TTC549 (cell line): ENCODE results near the gene GALNT17.

Experiments used
- FAIRE-seq: peaks from 2 replicates; lab custom pipeline; 2012; peaks lifted over from hg19 to GRCh38; lab: Jason Lieb, UNC

Gene GALNT17

GRCh38 chr7:71342202-71342601 is 210.3 kb downstream of the GALNT17 start:
- FAIRE-seq: no peak

DNA sequence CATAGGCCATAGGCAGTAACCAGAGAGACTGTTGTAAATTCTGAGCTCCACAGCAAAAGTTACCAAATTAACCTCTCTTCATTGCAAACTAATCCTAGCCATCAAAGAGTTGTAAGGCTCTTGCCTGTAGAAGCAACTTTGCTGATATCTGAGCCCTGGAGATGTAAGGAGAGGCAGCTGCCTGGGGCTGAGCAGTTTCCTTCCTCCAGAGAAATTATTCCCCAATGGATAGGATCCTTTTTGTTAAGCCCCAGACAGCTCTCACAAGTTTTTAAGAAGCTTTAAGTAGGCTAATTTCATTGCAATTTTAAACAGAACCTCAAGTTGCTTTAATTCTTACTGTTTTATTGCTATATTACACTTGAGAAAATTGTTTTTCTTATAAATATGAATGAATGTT is 211.1 kb downstream of the GALNT17 start:
- FAIRE-seq: no peak

DNA sequence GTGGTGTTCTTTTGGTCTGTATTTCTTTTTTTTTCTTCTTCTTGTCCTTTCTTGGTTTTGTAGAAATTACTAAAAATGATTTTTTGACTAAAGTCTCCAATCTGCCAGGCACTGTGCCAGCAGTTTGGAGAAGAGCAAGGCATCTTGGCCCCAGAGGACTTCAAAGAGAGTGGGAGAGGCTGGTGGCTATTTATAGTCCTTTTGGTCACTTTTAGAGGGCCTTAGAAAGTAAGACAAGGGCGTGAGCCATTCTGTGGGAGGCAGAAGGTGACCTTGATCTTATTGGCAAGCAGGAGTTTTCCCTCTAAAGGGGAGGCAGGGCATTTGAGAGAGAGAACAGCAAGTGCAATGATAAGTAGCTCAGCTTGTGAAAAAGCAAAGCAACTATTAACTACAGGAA is 211.9 kb downstream of the GALNT17 start:
- no peak for FAIRE-seq

- FAIRE-seq: no peak
Measured at GRCh38 chr7:71345117-71345884, 213.4 kb downstream of the GALNT17 start.

- FAIRE-seq: no peak
Measured at GRCh38 chr7:71348821-71349681, 217.1 kb downstream of the GALNT17 start.

GRCh38 chr7:71349682-71350481 is 217.9 kb downstream of the GALNT17 start:
- FAIRE-seq: no peak

DNA sequence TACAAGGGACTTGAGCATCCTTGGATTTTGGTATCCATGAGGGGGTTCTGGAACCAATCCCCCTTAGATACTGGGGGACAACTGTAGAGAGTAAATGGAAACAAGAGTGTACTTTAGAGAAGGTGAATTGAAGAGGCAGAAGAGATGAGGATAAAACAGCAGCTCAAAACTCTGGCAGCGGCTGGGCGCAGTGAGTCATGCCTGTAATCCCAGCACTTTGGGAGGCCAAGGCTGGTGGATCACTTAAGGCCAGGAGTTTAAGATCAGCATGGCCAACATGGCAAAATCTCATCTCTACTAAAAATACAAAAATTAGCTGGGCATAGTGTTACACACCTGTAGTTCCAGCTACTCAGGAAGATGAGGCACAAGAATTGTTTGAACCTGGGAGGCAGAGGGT is 218.7 kb downstream of the GALNT17 start:
- FAIRE-seq: no peak

DNA sequence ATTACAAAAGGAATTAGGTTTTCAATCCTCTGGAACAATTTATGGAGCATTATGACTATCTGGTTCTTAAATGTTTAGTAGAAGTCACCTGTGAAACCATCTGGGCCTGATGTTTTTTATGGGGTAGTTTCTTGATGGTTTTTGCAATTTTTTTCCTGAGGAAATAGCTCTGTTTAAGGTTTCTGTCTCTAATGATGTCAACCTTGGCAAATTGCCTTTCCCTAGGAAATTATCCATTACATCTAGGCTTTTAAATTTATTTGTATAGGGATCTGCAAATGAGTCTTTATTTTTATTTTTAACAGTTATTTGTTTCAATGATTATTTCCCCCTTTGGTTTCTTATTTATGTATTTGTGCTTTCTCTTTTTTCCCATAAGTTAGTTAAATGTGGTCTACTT is 222.8 kb downstream of the GALNT17 start:
- FAIRE-seq: no peak

DNA sequence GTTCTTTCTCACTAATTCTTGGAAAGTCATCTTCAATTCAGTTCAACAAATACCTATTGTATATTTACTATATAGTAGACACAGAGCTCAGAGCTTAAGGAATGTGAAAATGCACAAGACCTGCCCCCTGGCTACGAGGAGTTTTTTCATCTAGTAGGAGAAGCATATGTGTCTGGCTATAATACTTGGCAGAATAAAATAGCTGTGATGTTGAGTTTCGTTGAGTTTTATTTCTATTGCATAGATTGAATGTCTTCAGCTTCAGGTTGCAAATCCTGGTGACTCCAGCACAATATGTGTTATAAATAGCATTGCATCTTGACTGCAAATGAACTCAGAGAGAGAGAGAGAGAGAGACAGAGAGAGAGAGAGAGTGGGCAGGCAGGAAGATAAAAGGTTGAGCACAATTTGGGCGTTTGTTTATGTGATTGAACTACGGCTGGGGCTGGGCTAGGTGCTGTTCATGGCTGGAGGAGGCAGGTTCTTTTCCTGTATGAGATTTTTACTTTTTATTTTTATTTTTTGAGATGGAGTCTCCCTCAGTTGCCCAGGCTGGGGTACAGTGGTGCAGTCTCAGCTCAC is 229.6 kb downstream of the GALNT17 start:
- FAIRE-seq: no peak

DNA sequence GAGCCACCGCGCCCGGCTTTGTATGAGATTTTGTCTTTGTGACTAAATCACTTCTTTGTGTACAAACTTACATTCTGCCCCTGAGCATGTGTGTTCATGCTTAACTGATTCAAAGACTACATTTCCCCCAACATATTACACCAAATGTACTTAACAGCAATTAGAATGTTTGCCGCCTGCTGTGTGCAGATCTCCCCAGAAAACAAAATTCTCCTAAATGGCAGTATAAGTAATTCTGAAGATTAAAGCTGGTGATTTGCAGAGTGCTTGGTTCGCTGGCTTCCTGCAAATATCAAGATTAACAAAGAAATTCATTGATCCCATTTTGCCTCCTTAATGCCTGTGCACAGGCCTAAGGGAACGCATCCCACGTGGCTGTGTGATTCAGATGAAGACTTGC is 230.3 kb downstream of the GALNT17 start:
- FAIRE-seq: no peak

DNA sequence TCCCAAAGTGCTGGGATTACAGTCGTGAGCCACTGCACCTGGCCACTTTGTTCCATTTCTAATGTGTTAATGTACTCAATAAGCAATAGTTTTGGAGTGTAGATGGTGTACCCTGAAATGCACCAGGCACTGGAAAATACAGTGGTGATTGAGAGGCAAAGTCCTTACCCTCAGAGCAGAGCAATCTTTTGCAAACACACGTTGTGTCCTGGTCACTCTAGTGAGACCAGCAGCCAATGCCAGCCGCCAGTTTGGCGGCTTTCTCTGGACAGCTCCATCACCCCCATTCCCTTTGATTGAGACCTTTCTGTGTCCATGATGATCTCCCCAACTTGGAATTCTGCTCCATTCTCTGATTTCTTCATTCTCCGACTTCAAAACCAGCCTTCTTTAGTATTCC is 231.3 kb downstream of the GALNT17 start:
- FAIRE-seq: no peak

DNA sequence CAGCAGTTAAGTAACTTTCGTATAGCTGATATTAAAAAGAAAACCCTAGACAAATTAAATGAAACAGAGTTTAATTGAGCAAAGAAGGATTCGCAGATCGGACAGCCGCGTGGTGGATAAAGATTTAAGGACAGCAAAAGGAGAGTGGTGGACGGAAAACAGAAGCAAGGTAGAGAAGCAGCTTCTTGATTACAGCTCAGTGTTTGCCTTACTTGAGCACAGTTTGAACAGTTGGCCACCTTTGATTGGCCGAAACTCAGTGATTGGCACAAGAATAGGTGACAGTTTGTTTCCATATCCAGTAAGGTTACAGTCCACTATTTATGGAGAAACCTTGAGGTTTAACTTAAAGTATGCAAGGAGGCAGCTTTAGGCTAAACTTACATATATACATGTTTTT is 231.7 kb downstream of the GALNT17 start:
- FAIRE-seq: no peak

DNA sequence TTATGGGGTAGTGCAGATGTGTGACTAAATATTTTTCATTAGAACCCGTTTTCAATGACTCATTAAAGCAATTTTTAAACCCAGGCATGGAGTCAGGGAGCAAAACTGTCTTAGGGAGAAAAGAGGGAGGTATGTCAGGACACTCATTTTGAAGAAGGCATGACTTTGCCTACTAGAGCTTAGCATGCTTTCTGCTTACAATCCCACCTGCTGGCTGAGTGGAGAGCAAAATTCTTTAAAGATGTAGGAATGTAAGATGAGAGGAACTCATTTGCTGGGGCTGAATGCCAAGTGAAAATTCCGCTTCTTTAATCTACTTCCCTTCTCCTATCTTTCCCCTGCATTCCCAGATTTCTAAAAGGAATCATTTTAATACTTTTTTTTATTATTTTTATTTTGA is 232.6 kb downstream of the GALNT17 start:
- FAIRE-seq: no peak

DNA sequence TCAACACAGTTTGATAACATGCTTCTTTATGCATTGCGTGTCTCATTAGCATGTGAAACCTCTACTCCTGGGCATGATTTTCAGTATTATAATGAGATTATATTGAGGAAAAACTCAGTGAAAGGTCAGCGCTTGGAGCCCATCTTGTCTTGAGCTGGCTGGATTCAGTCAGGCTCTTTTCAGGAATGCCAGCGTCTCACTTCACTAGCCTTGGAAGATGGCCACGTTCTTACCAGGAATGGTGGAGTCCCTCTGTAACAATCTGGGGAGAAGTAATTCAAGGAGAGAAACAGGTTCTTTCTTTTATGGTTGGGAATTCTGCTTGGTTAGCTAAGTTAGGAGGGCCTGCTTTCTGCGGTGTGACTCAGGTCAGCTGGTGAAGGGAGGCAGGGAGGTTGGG is 241.0 kb downstream of the GALNT17 start:
- no peak for FAIRE-seq

DNA sequence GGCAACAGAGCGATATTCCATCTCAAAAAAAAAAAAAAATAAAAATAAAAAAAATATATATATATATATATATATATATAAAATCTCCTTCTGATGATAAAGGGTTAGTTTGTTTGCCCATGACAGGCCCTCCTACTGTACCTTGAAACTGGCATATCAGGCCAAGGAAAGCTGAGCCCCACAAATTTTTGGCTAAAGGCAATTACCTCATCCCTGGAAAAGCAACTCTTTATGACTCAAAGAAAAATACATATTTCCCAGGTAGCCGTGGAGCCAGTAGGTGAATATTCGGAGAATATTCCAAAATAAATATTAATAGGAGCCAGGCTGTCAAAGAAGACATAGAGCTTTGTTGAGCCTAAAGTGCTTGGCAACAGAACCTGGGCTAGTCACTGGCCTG is 245.1 kb downstream of the GALNT17 start:
- FAIRE-seq: no peak

- no peak for FAIRE-seq
Measured at GRCh38 chr7:71377469-71377868, 245.5 kb downstream of the GALNT17 start.

DNA sequence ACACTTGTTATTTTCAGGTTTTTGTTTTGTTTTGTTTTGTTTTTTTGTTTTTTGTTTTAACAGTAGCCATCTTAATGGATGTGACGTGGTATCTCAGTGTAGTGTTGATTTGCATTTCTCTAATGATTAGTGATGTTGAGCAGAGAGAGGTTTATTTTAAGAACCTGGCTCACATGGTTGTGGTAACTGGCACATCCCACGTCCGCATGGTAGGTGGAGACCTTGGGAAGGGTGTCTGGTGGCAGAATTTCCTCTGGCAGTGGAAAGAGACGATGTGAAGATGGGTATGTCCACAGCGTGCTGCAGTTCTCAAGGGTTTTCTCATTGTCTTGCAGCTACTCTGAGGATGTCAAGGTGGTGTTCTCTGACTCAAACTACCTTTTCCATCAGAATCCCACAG is 252.2 kb downstream of the GALNT17 start:
- FAIRE-seq: no peak

DNA sequence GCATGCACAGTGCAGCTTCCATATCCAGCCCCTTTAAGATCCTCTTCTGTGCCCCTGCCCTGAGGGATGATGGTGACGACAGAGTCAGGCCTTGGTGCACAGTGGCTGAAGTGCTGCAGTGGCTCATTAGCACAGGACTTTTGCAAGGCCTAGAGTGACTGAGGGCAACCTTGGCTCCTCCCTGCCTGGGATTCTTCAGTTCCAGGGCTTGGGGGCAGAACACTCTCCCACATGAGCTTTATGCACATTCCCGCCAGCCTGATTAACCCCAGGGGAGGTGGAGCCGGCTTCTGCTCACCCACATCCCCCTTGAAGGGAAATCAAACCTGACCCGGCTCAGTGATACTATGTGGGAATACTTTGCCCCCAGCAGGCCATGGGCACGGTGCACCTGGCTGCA is 253.4 kb downstream of the GALNT17 start:
- FAIRE-seq: no peak

- no peak for FAIRE-seq
Measured at GRCh38 chr7:71386152-71386785, 254.3 kb downstream of the GALNT17 start.

DNA sequence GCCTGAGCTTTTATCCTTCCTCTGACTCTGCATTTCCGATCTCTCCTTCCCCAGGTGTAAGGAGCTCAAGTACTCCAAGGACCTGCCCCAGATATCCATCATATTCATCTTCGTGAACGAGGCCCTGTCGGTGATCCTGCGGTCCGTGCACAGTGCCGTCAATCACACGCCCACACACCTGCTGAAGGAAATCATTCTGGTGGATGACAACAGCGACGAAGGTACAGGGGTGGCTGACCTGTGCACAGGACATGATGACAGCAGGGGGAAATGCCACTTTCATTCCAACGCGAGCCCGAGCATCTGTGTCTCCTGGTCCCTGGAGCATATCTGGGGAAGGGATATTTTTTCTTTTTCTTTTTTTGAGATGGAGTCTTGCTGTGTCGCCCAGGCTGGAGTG is 256.2 kb downstream of the GALNT17 start:
- FAIRE-seq: no peak

DNA sequence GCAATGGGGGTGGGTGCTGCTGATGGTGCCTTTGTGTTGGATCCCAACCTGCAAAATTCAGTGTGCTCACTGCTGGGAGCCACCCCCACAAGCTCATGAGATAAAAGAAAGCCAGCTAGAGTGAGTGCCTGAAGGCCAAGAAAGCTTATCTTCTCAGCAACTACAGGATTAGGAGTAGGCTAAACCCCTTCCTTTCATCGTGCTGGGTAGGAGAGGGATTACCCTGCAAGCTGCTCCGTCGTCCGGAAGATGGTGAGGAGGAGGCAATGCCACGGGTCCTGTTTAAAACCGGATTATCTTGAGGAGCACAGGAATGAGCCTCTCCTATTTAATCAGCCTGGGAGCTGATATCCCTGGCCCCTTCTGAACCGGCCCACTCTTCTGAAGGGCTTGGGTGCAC is 258.0 kb downstream of the GALNT17 start:
- no peak for FAIRE-seq

DNA sequence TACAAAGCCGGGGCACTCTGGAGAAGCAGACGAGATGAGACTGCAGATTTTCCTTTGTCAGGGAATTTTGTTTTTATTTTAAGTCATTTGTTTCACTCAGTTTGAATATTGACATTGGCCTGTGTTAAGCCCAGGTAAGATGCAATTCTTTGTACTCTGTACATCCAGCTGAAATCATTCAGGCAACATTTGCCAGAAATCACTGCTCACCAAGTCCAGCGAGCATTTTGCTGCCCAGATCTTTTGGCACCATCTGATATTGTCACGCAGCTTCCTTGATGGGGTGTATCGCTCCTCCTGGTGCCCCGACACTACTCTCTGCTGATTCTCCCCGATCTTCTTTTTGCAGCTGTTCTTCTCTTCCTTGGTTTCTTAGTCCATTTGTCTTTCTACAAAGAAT is 261.7 kb downstream of the GALNT17 start:
- FAIRE-seq: no peak
